DLD1 (cell line): ENCODE results near the gene NR6A1.
"Not testable (repeated sequence)": the region's sequence is repeated elsewhere in the genome, so short reads cannot be mapped to it uniquely, and the experiment has no call there.

Source experiments
- in situ Hi-C: cut with HindIII; loops from 2 replicates; pipeline ENCODE4 v1.10.0; 2017; ENCODE audit warnings: low sequenced_read_pairs

Gene NR6A1

DNA sequence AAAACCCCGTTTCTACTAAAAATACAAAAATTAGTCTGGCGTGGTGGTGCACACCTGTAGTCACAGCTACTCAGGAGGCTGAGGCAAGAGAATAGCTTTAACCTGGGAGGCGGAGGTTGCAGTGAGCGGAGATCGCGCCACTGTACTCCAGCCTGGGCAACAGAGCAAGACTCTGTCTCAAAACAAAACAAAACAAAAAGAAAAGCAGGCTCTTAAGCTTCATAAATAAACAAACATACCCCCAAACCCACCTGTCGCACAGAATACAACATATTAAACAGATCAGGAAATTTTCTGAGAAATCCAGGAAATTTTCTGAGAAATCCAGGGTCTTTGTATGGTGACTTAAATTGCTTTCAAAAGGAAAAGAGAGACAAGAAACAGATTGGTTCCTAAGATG lies 33.0 kb downstream of the NR6A1 start:
- in situ Hi-C loops: not testable (repeated sequence)

GRCh38 chr9:124735121-124735520 lies 36.0 kb downstream of the NR6A1 start:
- in situ Hi-C loops: no loop called here

DNA sequence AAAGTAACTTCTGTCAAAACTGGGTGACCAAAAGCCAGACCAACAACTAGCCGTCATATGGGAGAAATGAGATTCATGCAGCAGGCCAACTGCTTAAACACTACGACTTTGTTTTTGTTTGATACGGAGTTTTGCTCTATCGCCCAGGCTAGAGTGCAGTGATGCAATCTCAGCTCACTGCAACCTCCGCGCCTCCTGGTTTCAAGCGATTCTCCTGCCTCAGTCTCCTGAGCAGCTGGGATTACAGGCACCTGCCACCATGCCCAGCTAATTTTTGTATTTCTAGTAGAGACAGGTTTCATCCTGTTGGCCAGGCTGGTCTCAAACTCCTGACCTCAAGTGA lies 36.4 kb downstream of the NR6A1 start:
- in situ Hi-C loops: not testable (repeated sequence)

DNA sequence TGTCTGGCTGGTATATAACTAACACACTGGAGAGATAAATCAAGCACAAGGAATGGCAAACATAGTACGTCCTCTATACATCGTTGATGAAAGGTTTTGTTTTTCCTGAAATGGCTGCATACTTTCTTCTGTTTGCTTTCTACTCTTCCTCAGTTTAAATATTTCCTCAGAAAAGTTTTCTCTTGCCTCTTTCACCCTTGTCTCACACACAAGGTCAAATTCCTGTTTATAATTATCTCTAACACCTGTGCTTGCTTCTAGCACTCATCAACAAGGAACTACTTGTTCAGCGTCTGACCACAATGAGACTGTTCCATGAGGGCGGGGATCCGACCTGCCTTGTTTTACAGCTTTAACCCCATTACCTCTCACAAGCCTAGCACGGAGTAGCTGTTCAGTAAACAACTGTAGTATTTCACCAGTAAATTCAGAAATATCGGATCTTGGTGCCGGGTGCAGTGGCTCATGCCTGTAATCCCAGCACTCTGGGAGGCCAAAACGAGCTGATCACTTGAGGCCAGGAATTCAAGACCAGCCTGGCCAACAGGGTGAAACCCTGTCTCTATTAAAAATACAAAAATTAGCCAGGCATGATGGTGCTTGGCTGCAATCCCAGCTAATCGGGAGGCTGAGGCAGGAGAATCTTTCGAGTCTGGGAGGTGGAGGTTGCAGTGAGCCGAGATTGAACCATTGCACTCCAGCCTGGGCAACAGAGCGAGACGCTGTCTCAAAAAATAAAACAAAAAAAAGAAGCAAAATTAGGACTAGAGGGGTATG lies 37.0 kb downstream of the NR6A1 start:
- in situ Hi-C loops: no loop called here

DNA sequence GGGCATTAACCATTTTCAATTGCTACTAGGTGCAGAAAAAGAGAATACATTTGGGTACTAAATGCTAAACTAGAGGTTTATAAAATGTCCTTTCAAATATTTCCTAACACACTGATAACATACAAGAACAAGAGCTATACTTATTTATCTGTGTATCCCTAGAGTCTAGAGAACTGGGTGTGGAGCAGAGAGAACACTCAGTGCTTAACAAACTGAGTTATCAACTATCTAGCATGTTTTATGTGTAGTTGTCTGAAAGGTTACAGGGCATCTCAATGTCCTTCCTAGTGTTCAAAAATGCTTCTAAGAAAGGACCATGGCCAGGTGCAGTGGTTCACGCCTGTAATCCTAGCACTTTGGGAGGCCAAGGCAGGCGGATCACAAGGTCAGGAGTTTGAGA lies 40.3 kb downstream of the NR6A1 start:
- in situ Hi-C loops: no loop called here

DNA sequence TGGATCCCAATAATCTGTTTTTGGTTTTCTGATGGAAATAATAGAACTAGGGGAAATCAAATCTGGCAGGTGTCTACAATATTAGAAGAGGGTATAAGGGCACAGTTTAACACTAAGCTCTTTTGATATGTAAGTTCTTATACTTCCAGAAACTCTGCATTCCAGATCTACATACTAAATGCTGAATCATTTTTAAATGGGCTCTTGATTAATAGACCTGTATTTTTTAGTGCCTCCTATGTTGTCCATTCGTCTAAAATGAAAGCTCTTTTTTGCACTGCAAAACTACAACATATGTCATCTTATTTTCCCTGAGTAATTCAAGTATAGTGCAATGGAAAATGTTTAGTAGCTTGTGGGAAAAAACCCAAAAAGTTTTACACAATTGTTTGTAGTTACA lies 44.2 kb downstream of the NR6A1 start:
- in situ Hi-C loops: loop anchor here (10.0 kb wide), 1 partner anchor 172 kb away; no protein-coding TSS in a partner anchor

GRCh38 chr9:124725068-124725452 lies 46.1 kb downstream of the NR6A1 start:
- in situ Hi-C loops: loop anchor here (10.0 kb wide), 1 partner anchor 170 kb away; no protein-coding TSS in a partner anchor

DNA sequence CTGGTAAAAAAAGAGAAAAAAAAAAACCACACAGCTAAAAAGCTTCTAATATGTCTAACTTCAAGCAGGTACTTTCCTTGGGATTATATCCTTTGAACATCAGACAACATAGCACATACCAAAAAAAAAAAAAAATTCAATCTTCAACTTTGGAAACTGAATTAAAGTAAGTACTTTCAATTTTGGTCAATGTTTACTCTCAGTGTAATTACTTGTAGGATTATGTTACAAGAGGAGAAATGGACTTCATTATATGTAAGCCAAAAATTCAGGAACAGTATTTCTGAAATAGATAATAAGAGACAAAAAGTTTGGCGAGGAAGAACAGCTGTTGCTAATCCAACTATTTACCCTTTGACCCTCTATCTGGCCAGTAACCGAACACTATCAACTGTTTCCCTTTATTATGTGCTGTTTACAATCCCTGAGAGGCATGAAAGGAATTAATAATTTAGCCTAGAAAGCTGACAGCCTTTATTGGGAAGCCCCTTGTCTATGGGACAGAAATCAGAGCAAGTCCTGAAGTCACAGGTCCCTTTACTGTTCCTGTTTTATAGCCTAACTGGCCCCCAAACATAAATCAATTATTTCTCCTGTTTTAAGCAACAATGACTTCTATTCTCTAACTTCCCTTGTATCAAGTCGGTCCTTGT lies 46.6 kb downstream of the NR6A1 start:
- in situ Hi-C loops: loop anchor here (10.0 kb wide), 1 partner anchor 170 kb away; no protein-coding TSS in a partner anchor

- in situ Hi-C loops: loop anchor here (10.0 kb wide), 1 partner anchor 169 kb away; no protein-coding TSS in a partner anchor
Observed at GRCh38 chr9:124723352-124723751, 47.8 kb downstream of the NR6A1 start.

DNA sequence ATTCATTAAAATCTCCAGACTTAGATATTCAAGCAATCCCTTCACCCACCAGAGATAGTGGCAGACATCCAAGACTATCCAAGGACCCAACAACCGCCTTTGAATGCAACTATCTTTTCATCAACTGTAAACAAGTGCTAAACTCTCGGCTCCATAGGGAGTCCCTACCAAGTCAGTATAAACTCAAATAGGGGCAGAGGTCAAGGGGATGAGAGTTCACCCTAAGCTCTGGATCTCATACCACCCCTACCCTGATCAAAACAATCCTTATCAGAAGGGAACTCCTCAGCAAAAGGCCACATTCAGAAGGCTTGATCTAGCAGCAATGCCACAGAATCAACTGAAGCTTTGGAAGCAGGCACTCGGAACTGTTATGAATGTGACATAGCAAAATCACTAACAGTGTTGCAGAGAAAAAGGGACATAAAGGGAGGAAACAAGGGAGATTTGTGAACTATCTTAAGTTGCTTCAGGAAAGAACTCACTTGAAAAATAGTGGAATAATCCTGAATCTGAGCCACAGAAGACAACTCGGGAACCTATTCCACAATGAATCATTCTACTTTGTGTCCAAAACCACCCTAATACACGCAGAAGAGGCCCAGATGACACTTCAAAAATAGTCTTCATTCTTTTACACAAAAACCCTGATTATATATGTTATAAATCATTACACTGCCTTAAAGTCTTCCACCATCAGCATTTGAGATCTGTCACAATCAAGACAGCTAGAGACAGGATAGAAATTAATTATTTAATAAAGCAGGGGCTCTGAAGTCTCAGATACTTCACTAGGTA lies 49.8 kb downstream of the NR6A1 start:
- in situ Hi-C loops: loop anchor here (10.0 kb wide), 1 partner anchor 167 kb away; no protein-coding TSS in a partner anchor

GRCh38 chr9:124720429-124721108 lies 50.5 kb downstream of the NR6A1 start:
- in situ Hi-C loops: loop anchor here (10.0 kb wide), 1 partner anchor 166 kb away; no protein-coding TSS in a partner anchor

DNA sequence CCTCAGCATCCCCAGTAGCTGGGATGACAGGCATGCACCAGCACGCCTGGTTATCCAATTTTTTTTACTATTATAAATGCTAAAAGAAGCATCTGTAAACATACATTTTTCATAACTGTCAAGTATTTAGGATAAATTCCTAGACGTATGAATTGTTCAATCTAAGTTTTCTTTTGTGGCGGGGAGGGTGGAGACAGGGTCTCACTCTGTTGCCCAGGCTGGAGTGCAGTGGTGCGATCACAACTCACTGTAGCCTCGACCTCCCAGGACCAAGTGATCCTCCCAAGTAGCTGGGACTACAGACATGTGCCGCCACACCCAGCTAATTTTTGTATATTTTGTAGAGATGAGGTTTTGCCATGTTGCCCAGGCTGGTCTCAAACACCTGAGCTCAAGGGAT lies 52.2 kb downstream of the NR6A1 start:
- in situ Hi-C loops: no loop called here

DNA sequence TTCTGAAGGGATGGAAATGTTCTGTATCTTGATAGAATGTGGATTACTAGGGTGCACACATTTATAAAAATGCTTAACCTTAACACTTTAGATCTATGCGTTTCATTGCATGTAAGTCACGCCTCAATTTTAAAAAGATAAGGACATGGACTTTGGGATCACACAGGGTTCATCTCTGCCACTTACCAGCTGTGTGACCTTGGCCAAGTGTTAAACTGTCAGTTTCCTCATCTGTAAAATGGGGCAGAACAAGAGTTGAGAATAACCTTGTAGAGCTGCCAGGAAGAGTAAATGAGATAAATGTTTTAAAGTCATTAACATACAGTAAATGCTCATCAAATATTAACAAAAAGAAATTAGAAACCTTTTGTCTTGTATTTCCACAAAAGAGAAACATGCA lies 53.5 kb downstream of the NR6A1 start:
- in situ Hi-C loops: no loop called here

DNA sequence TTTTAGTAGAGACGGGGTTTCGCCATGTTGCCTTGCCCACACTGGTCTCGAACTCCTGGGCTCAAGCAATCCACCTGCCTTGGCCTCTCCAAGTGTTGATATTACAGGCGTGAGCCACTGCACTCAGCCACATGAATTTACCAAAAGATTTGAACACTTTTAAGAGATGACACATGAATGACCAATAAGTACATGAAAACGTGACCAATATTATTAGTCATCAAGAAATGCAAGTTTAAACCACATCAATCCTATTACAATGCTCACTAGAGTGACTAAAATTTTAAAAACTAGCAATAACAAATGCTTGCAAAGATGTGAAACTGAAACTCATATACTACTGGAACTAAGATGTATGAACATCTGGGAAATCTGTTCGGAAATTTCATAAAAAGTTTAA lies 54.3 kb downstream of the NR6A1 start:
- in situ Hi-C loops: no loop called here

DNA sequence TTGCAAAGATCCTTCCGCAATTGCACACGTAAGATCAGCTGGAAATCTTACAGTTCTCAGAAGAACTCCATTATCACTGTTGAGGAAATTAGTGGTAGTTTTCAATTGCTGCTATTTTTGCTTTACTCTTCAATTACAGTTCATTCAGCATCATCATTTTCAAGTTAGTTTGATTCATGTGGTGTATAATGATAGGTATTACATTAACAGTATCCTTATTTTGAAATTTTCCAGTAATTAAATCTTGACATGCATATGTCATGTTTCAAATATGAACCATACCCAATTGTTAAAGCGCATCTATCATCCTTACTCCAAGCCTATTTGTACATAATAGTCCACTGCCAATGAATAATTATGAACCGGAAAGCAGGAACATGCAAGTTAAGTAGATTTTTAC lies 60.3 kb downstream of the NR6A1 start:
- in situ Hi-C loops: no loop called here

- in situ Hi-C loops: no loop called here
Observed at GRCh38 chr9:124709292-124709690, 61.8 kb downstream of the NR6A1 start.

GRCh38 chr9:124708633-124709291 lies 62.3 kb downstream of the NR6A1 start:
- in situ Hi-C loops: no loop called here

GRCh38 chr9:124708074-124708473 lies 63.0 kb downstream of the NR6A1 start:
- in situ Hi-C loops: no loop called here

- in situ Hi-C loops: no loop called here
Observed at GRCh38 chr9:124707666-124708065, 63.4 kb downstream of the NR6A1 start.

GRCh38 chr9:124706685-124707084 lies 64.4 kb downstream of the NR6A1 start:
- in situ Hi-C loops: no loop called here
